HEK293 (cell line): ENCODE results near the gene KLF16.

Experiments used
- CTCF ChIP-seq: fragments of 450-650 bp; formaldehyde crosslinking; IDR thresholded peaks from 2 replicates; pipeline ENCODE4 v1.5.1; 2016; ENCODE audit warnings: missing biosample characterization, missing genetic modification characterization
- FEZF1 ChIP-seq: fragments of 450-650 bp; formaldehyde crosslinking; IDR thresholded peaks from 2 replicates; pipeline ENCODE4 v1.5.1; 2016; ENCODE audit warnings: missing biosample characterization, missing genetic modification characterization
- HOXA7 ChIP-seq: sonication (generic); formaldehyde crosslinking; IDR thresholded peaks from 2 replicates; pipeline ENCODE4 v1.8.1; 2022; ENCODE audit warnings: missing genetic modification reagents, borderline replicate concordance
- KLF10 ChIP-seq: fragments of 450-650 bp; IDR thresholded peaks from 2 replicates; pipeline ENCODE4 v1.5.1; 2018; ENCODE audit warnings: missing biosample characterization, mild to moderate bottlenecking, missing genetic modification characterization
- KLF16 ChIP-seq: fragments of 450-650 bp; formaldehyde crosslinking; IDR thresholded peaks from 2 replicates; pipeline ENCODE4 v1.5.1; 2017; ENCODE audit warnings: missing biosample characterization, missing genetic modification characterization
- SCRT1 ChIP-seq: fragments of 450-650 bp; formaldehyde crosslinking; IDR thresholded peaks from 2 replicates; pipeline ENCODE4 v1.5.1; 2016; ENCODE audit warnings: missing biosample characterization, missing genetic modification characterization, borderline replicate concordance
- ZBTB11 ChIP-seq: fragments of 450-650 bp; formaldehyde crosslinking; conservative IDR thresholded peaks from 2 replicates; pipeline ENCODE4 v1.5.1; 2016; ENCODE audit warnings: low read depth, missing biosample characterization, missing genetic modification characterization
- ZBTB44 ChIP-seq: fragments of 450-650 bp; IDR thresholded peaks from 2 replicates; pipeline ENCODE4 v1.5.1; 2018; ENCODE audit warnings: missing biosample characterization, mild to moderate bottlenecking, missing genetic modification characterization
- ZNF148 ChIP-seq: fragments of 450-650 bp; formaldehyde crosslinking; IDR thresholded peaks from 2 replicates; pipeline ENCODE4 v1.5.0; 2017; ENCODE audit warnings: missing biosample characterization, missing genetic modification characterization, borderline replicate concordance
- ZNF174 ChIP-seq: fragments of 450-650 bp; formaldehyde crosslinking; IDR thresholded peaks from 2 replicates; pipeline ENCODE4 v1.5.0; 2017; ENCODE audit warnings: missing biosample characterization, mild to moderate bottlenecking, missing genetic modification characterization
- ZNF362 ChIP-seq: fragments of 450-650 bp; formaldehyde crosslinking; IDR thresholded peaks from 2 replicates; pipeline ENCODE4 v1.5.1; 2016; ENCODE audit warnings: missing biosample characterization, missing genetic modification characterization
- ZNF398 ChIP-seq: fragments of 450-650 bp; formaldehyde crosslinking; IDR thresholded peaks from 2 replicates; pipeline ENCODE4 v1.5.1; 2017; ENCODE audit warnings: missing biosample characterization, missing genetic modification characterization
- ZNF530 ChIP-seq: fragments of 450-650 bp; formaldehyde crosslinking; IDR thresholded peaks from 2 replicates; pipeline ENCODE4 v1.5.1; 2016; ENCODE audit warnings: low read depth, missing biosample characterization, missing genetic modification characterization
- ZNF596 ChIP-seq: fragments of 450-650 bp; IDR thresholded peaks from 2 replicates; pipeline ENCODE4 v1.5.0; 2018; ENCODE audit warnings: missing biosample characterization, mild to moderate bottlenecking, missing genetic modification characterization, moderate library complexity
- ZNF664 ChIP-seq: fragments of 450-650 bp; formaldehyde crosslinking; IDR thresholded peaks from 2 replicates; pipeline ENCODE4 v1.5.1; 2016; ENCODE audit warnings: missing biosample characterization, missing genetic modification characterization
- ZNF701 ChIP-seq: fragments of 450-650 bp; formaldehyde crosslinking; IDR thresholded peaks from 2 replicates; pipeline ENCODE4 v1.5.1; 2016; ENCODE audit warnings: missing biosample characterization, missing genetic modification characterization
- ZNF747 ChIP-seq: fragments of 450-650 bp; formaldehyde crosslinking; IDR thresholded peaks from 2 replicates; pipeline ENCODE4 v1.5.1; 2016; ENCODE audit warnings: missing biosample characterization, missing genetic modification characterization
- ZNF777 ChIP-seq: fragments of 450-650 bp; formaldehyde crosslinking; IDR thresholded peaks from 2 replicates; pipeline ENCODE4 v1.5.1; 2017; ENCODE audit warnings: missing biosample characterization, missing genetic modification characterization, borderline replicate concordance
- ZNF785 ChIP-seq: fragments of 450-650 bp; formaldehyde crosslinking; IDR thresholded peaks from 2 replicates; pipeline ENCODE4 v1.5.1; 2016; ENCODE audit warnings: missing biosample characterization, missing genetic modification characterization
- ZSCAN18 ChIP-seq: fragments of 450-650 bp; formaldehyde crosslinking; IDR thresholded peaks from 2 replicates; pipeline ENCODE4 v1.5.1; 2016; ENCODE audit warnings: missing biosample characterization, missing genetic modification characterization

The KLF16 gene

GRCh38 chr19:1811472-1811894, 51.9 kb downstream of the KLF16 start (continued):
- no peak for TF ChIP-seq ZSCAN18
- 0 out of 2 replicates have a peak, but pooled peaks have one; percentile 20 for TF ChIP-seq ZNF398 (tag by site-specific recombination)
- no peak for TF ChIP-seq ZNF701 (tag by site-specific recombination)
- TF ChIP-seq SCRT1 (tag by site-specific recombination), result no peak
- TF ChIP-seq ZNF777 (tag by site-specific recombination), result no peak
- TF ChIP-seq ZNF530 (tag by site-specific recombination), result no peak
- TF ChIP-seq ZNF148 (tag by site-specific recombination), result peak; percentile 23; the same call in 1 of the 2 replicates
- no peak for TF ChIP-seq HOXA7 (CRISPR knock-in tag)
- TF ChIP-seq ZNF174, result no peak
- no peak for TF ChIP-seq KLF10 (tag by site-specific recombination)
- no peak for TF ChIP-seq KLF16
- no peak for TF ChIP-seq CTCF (tag by site-specific recombination)
- no peak for TF ChIP-seq ZNF596
- TF ChIP-seq ZNF747 (tag by site-specific recombination), result no peak
- no peak for TF ChIP-seq FEZF1 (tag by site-specific recombination)
- TF ChIP-seq ZBTB44, result no peak
- TF ChIP-seq ZNF785 (tag by site-specific recombination), result no peak
- TF ChIP-seq ZNF664 (tag by site-specific recombination), result no peak
- TF ChIP-seq ZBTB11, result no peak
- no peak for TF ChIP-seq ZNF362 (tag by site-specific recombination)
